ENCODE data around the gene APC2.

The APC2 gene

DNA sequence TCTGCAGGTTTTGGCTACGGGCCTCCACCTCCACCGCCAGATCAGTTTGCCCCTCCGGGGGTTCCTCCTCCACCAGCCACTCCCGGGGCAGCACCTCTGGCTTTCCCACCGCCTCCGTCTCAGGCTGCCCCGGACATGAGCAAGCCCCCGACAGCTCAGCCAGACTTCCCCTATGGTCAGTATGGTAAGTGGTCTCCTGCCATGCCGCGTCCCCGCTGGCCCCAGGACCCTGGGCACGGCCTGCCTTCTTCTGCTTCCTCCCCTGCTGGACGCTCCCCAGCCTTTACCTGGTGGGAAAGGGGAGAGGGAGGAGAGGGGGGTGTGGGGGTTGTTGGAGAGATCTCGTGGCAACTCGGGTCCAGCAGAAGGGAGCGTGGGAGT, 17.4 kb upstream of the APC2 start:
- TF ChIP-seq CTCF (IDR thresholded peaks at IDR 0.05; ENCODE audit: insufficient read depth, low read depth, low read length, missing control alignments) = no peak
- DNase-seq (ENCODE audit: low read depth) = no peak
- no peak overlapping the region for H3K4me3 ChIP-seq (ENCODE audit: low read depth, low read length)

- no peak for TF ChIP-seq CTCF (IDR thresholded peaks at IDR 0.05; ENCODE audit: insufficient read depth, low read depth, low read length, missing control alignments)
- H3K4me3 ChIP-seq (ENCODE audit: low read depth, low read length) = no peak overlapping the region
- DNase-seq (ENCODE audit: low read depth) = no peak
These were observed 16.5 kb upstream of the APC2 start for GRCh38 chr19:1433119-1434039.

GRCh38 chr19:1434040-1434366, 15.9 kb upstream of the APC2 start:
- no peak overlapping the region for H3K4me3 ChIP-seq (ENCODE audit: low read depth, low read length)
- DNase-seq (ENCODE audit: low read depth) = no peak
- no peak for TF ChIP-seq CTCF (IDR thresholded peaks at IDR 0.05; ENCODE audit: insufficient read depth, low read depth, low read length, missing control alignments)

DNA sequence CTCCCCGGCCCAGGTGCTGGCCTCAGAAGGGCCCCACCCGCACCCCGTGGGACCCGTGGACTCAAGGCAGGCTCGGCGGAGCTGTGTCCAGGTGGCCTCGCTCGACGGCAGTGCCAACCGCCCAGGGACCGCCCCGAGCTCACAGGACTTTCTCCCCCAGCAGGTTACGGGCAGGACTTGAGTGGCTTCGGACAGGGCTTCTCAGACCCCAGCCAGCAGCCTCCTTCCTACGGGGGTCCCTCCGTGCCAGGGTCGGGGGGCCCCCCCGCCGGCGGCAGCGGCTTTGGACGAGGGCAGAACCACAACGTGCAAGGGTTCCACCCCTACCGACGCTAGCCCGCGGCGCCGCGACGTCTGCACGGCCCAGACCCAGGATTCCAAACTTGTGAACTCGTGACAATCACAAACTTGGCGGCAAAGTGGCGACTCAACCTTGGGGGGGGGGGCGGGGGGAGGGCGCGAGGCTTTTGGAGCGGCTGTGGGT, 15.3 kb upstream of the APC2 start:
- DNase-seq (ENCODE audit: low read depth) = no peak

DNA sequence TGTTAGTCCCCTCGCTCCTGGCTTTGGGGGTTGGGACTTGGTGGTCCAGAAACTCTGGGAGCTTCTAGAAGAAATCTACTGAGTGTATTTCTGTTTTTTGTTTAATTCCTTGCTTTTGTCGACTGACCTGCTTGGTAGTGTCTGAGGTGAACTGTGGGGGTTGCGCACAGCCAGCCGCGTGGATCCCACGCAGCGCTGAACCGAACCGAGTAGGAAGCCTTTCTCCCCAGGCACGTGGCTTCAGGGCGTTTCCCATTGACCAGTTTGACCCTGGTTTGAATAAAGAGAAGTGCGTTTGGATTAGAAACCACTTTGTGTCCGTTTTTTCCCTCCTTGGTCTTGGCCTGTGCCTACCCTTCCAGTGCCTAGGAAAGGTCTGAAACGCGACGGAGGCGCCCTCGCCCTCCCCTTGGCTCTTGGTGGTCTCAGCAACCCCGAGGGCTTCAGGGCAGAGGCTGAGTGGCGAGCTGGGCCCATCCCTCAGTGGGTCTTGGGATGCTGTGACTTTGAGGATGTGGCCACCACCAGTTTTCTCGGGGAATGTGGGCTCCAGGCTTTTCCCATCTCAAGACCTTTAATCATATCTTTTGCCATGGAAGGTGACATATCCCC, 14.4 kb upstream of the APC2 start:
- TF ChIP-seq CTCF (IDR thresholded peaks at IDR 0.05; ENCODE audit: insufficient read depth, low read depth, low read length, missing control alignments) = no peak
- DNase-seq (ENCODE audit: low read depth) = no peak
- H3K4me3 ChIP-seq (ENCODE audit: low read depth, low read length) = no peak overlapping the region

More for the DNA sequence above, 15.3 kb upstream of the APC2 start:
- TF ChIP-seq CTCF (IDR thresholded peaks at IDR 0.05; ENCODE audit: insufficient read depth, low read depth, low read length, missing control alignments) = no peak
- H3K4me3 ChIP-seq (ENCODE audit: low read depth, low read length) = no peak overlapping the region

- DNase-seq (ENCODE audit: low read depth) = no peak
- peak overlapping the region; percentile 60 for H3K4me3 ChIP-seq (ENCODE audit: low read depth, low read length)
- TF ChIP-seq CTCF (IDR thresholded peaks at IDR 0.05; ENCODE audit: insufficient read depth, low read depth, low read length, missing control alignments) = no peak
These were observed 12.3 kb upstream of the APC2 start for GRCh38 chr19:1437609-1438008.

Data from GM12865 (cell line).